ENCODE results near the gene HMGCL.

DNA sequence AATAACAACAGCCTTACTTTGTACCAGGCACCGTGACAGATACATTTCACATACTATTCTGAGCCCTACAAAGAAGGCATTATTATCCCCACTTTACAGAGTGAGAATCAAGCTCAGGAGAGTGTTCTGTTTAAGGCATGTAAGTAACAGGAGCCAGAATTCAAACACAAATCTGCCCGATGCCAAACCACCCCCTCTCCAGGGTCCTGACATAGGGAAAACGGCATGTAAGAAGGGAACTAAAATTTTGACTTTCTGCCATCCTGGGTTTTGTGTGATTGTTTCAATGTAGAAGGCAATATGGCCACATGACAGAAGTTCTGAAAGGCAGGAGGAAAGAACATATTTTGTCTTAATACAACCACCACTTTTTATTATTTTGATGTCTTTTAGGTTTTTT, 37.4 kb upstream of the HMGCL start:
- TF ChIP-seq POLR2AphosphoS5 (IDR thresholded peaks at IDR 0.05; ENCODE audit: borderline replicate concordance, low read depth, low read length) (no peak), EZH2 (IDR thresholded peaks at IDR 0.05) (no peak), FOXP2 (optimal IDR thresholded peaks at IDR 0.05; ENCODE audit: control extremely low read depth, extremely low read length, insufficient read depth) (no peak)

Measured in SK-N-MC (cell line).